ENCODE results near the gene FAM81B.

- TF ChIP-seq CTCF (IDR thresholded peaks at IDR 0.05) (no peak), ZFX (IDR thresholded peaks at IDR 0.05; ENCODE audit: borderline replicate concordance) (no peak)
These were observed 80.8 kb downstream of the FAM81B start for GRCh38 chr5:95471942-95472341.

Data from 22Rv1 (cell line).